Measurements from ENCODE around the gene ELSPBP1.
"Not testable (repeated sequence)": the region's sequence is repeated elsewhere in the genome, so short reads cannot be mapped to it uniquely, and the experiment has no call there.

ELSPBP1 gene

GRCh38 chr19:47994209-47994802, at the start of gene ELSPBP1:
TSS of gene ELSPBP1 (plus strand) at chr19:47994632. CDS start at chr19:48008668, 14,036 bp downstream.
- no peak for TF ChIP-seq POLR2A (IDR thresholded peaks at IDR 0.05; ENCODE audit: low read length)
- no peak for TF ChIP-seq GATA1 (IDR thresholded peaks at IDR 0.05; ENCODE audit: low read depth, low read length)
- no peak for DNase-seq

- DNase-seq, result not testable (repeated sequence)
Measured at GRCh38 chr19:47949852-47950521, 44.4 kb upstream of the ELSPBP1 start.

- not testable (repeated sequence) for DNase-seq
Measured at GRCh38 chr19:47952132-47952531, 42.3 kb upstream of the ELSPBP1 start.

- DNase-seq, result not testable (repeated sequence)
Measured at GRCh38 chr19:47955936-47956335, 38.5 kb upstream of the ELSPBP1 start.

- DNase-seq, result no peak
- TF ChIP-seq POLR2A (IDR thresholded peaks at IDR 0.05; ENCODE audit: low read length), result no peak
- no peak for TF ChIP-seq GATA1 (IDR thresholded peaks at IDR 0.05; ENCODE audit: low read depth, low read length)
Measured at GRCh38 chr19:47973529-47973928, 20.9 kb upstream of the ELSPBP1 start.

GRCh38 chr19:47991191-47991808, 3.1 kb upstream of the ELSPBP1 start:
- TF ChIP-seq GATA1 (IDR thresholded peaks at IDR 0.05; ENCODE audit: low read depth, low read length), result no peak
- no peak for TF ChIP-seq POLR2A (IDR thresholded peaks at IDR 0.05; ENCODE audit: low read length)
- no peak for DNase-seq

- TF ChIP-seq POLR2A (IDR thresholded peaks at IDR 0.05; ENCODE audit: low read length) (no peak), GATA1 (IDR thresholded peaks at IDR 0.05; ENCODE audit: low read depth, low read length) (no peak)
- DNase-seq, result no peak
Measured at GRCh38 chr19:47992070-47992469, 2.4 kb upstream of the ELSPBP1 start, which contains the start of gene BSPH1. TSS of gene BSPH1 (minus strand) at chr19:47992170. CDS start at chr19:47992081, 89 bp downstream.

- TF ChIP-seq GATA1 (IDR thresholded peaks at IDR 0.05; ENCODE audit: low read depth, low read length), result no peak
- no peak for TF ChIP-seq POLR2A (IDR thresholded peaks at IDR 0.05; ENCODE audit: low read length)
- DNase-seq, result no peak
Measured at GRCh38 chr19:47996230-47996727, 1.8 kb downstream of the ELSPBP1 start.

GRCh38 chr19:47998800-47999199, 4.4 kb downstream of the ELSPBP1 start:
- TF ChIP-seq POLR2A (IDR thresholded peaks at IDR 0.05; ENCODE audit: low read length) (no peak), GATA1 (IDR thresholded peaks at IDR 0.05; ENCODE audit: low read depth, low read length) (no peak)
- DNase-seq, result no peak

- no peak for DNase-seq
- no peak for TF ChIP-seq POLR2A (IDR thresholded peaks at IDR 0.05; ENCODE audit: low read length)
- no peak for TF ChIP-seq GATA1 (IDR thresholded peaks at IDR 0.05; ENCODE audit: low read depth, low read length)
Measured at GRCh38 chr19:48000846-48001245, 6.4 kb downstream of the ELSPBP1 start.

- no peak for DNase-seq
- no peak for TF ChIP-seq POLR2A (IDR thresholded peaks at IDR 0.05; ENCODE audit: low read length)
- no peak for TF ChIP-seq GATA1 (IDR thresholded peaks at IDR 0.05; ENCODE audit: low read depth, low read length)
Measured at GRCh38 chr19:48004236-48004635, 9.8 kb downstream of the ELSPBP1 start.

- TF ChIP-seq GATA1 (IDR thresholded peaks at IDR 0.05; ENCODE audit: low read depth, low read length), result no peak
- TF ChIP-seq POLR2A (IDR thresholded peaks at IDR 0.05; ENCODE audit: low read length), result no peak
- DNase-seq, result peak; percentile 6 to 39
Measured at GRCh38 chr19:48006762-48007161, 12.3 kb downstream of the ELSPBP1 start.

- TF ChIP-seq GATA1 (IDR thresholded peaks at IDR 0.05; ENCODE audit: low read depth, low read length) (no peak), POLR2A (IDR thresholded peaks at IDR 0.05; ENCODE audit: low read length) (no peak)
- no peak for DNase-seq
Measured at GRCh38 chr19:48010932-48011758, 16.7 kb downstream of the ELSPBP1 start.

- no peak for DNase-seq
- TF ChIP-seq POLR2A (IDR thresholded peaks at IDR 0.05; ENCODE audit: low read length) (no peak), GATA1 (IDR thresholded peaks at IDR 0.05; ENCODE audit: low read depth, low read length) (no peak)
Measured at GRCh38 chr19:48020686-48021085, 26.3 kb downstream of the ELSPBP1 start.
